Kidney epithelial cell (primary cell): ENCODE measurements around the gene PHF13. TPM values are rescaled to one million over a fixed set of nuclear protein-coding genes. Genes with fewer than 3 reads are reported as not detected.

ENCODE experiments used
- DNase-seq: peaks from one replicate; pipeline ENCODE4 v3.0.0-alpha.2; 2010; ENCODE audit warnings: low read depth
- H3K27me3 ChIP-seq: 2 replicates; pipeline ENCODE4 v1.6.0; 2011; ENCODE audit warnings: low read length; ENCODE audit not compliant: control insufficient read depth, insufficient read depth
- H3K36me3 ChIP-seq: 2 replicates; pipeline ENCODE4 v1.5.1; 2011; ENCODE audit warnings: low read length; ENCODE audit not compliant: control insufficient read depth, insufficient read depth
- H3K4me3 ChIP-seq: 2 replicates; pipeline ENCODE4 v1.5.1; 2011; ENCODE audit warnings: low read depth, mild to moderate bottlenecking, control low read depth, low read length
- CTCF ChIP-seq: IDR thresholded peaks from 2 replicates; pipeline ENCODE4 v1.5.1; 2011; ENCODE audit warnings: mild to moderate bottlenecking, moderate library complexity, low read length, control low read depth, inconsistent platforms; ENCODE audit not compliant: insufficient read depth, poor library complexity, severe bottlenecking
- total RNA-seq: library from RNA; depleted of rRNA; stranded (reverse); fragments of >200 nt; gene quantifications from 2 replicates; pipeline ENCODE4 v1.2.3, GENCODE V29; 2015

The PHF13 gene
- total RNA-seq, 1 donor from 2014 or later, result 8.8 TPM

DNA sequence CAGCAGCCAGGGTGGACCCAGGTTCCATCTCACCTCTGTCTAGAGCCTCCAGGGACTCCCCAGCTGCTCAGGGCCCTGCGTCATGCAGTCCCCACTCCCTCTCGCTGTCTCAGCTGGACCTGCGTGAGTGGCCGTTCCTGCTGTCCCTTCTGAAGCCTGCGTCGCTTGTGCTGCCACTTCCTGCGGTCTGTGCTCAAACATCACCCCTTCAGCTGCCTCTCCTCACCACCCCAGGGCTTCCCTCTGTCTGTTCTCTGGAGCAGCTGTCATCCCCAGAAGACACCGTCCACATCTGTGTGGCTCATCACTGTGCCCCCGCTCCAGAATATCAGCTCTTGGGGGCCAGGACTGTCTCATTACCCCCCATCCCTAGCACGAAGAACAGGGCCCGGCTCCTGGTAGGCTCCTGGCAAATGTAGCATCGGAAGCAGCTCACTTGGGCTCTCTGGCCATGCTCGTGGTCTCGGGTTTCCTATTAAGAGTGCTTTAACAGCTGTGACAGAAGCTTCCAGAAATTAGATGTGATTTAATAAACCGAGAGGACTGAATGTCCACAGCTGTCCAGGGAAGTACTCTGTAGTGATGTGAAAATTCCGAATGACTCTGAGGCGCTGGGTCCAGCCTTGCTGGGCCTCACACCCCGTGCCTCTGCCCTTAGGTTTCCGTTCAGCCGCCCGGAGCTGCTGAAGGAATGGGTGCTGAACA is 14.5 kb downstream of the PHF13 start:
- Histone ChIP-seq H3K36me3 (no peaks in the 10 kb centered on the region), H3K27me3 (no peaks in the 10 kb centered on the region), H3K4me3 (no peak overlapping the region)
- no peak for DNase-seq
- no peak for TF ChIP-seq CTCF

DNA sequence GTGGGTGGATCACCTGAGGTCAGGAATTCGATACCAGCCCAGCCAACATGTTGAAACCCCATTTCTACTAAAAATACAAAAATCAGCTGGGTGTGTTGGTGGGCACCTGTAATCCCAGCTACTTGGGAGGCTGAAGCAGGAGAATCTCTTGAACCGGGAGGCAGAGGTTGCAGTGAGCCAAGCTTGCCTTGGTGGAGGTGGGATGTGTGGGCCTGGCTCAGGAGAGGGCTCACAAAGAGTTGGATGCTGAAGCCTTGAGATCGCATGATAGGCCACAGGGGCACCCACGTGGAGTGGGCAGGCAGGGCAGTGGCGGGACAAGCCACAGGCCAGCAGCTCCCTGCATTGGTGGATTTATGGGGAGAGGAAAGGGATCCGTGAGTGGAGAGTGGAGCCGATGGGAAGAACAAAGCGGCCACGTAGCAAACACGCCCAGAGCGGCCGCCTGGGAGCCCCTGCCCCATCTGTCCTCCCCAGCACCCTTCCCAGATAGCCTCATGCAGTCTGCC is 15.5 kb downstream of the PHF13 start:
- Histone ChIP-seq H3K4me3 (no peak overlapping the region), H3K27me3 (no peaks in the 10 kb centered on the region), H3K36me3 (no peaks in the 10 kb centered on the region)
- no peak for TF ChIP-seq CTCF
- no peak for DNase-seq

DNA sequence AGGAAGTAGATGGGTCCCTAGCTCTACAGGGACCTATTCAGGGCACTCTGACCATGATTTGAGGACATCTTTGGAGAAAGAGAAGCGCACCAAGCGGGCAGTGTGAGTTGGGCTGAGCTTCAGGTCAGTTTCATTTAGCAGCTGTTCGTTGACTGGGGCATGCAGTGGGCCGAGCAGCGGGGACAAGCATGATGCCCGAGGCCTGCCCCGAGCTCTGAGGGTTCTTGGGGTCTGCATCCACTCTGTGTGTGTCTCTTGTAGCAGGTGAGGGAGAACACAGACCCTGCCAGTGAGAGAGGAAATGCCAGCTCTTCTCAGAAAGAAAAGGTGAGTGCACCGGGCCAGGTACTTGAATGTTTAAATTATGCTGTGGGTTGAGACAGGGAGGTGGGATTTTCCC is 16.5 kb downstream of the PHF13 start:
- Histone ChIP-seq H3K4me3 (no peak overlapping the region), H3K36me3 (no peaks in the 10 kb centered on the region), H3K27me3 (no peaks in the 10 kb centered on the region)
- DNase-seq, result no peak
- no peak for TF ChIP-seq CTCF

GRCh38 chr1:6631058-6631457 is 17.5 kb downstream of the PHF13 start:
- no peak for TF ChIP-seq CTCF
- Histone ChIP-seq H3K36me3 (no peaks in the 10 kb centered on the region), H3K4me3 (no peak overlapping the region), H3K27me3 (no peaks in the 10 kb centered on the region)
- DNase-seq, result no peak

DNA sequence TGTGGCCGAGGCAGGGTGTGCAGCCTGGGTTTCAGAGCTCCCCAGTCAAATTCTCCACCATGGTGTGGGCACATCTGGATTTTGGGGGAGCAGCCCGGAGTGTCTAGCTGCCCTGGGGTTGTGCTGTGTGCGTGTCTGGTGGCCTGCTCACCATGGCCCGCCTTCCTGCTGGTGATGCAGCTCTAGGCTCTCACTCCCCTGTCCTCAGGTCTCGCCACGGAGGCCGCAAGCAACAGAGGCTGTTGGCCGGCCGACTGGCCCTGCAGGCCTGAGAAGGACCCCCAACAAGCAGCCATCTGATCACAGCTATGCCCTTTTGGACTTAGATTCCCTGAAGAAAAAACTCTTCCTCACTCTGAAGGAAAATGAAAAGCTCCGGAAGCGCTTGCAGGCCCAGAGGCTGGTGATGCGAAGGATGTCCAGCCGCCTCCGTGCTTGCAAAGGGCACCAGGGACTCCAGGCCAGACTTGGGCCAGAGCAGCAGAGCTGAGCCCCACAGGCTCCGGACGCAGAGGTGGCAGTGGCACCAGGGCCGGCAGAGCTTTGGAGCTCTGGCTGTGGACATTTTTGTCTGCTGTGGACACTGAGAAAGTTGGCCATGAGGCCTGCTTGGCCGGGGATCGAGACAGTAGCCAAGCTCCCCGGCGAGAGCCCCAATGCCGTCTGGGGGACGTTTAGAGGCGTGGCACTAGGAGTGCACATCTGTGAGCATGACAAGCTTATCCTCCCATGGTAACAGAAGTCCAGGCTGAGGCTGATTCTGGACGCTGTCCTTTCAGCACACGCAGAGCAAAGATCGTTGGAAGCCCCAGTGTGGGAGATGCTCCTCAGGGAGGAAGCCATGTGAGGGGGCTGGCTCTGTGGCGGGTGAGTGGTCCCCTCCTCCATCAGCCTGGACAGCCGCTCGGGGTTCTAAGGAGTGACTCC is 19.3 kb downstream of the PHF13 start:
- DNase-seq, result no peak
- Histone ChIP-seq H3K36me3 (no peaks in the 10 kb centered on the region), H3K27me3 (no peaks in the 10 kb centered on the region), H3K4me3 (no peak overlapping the region)
- no peak for TF ChIP-seq CTCF
